ENCODE results near the gene ANGEL2.

GRCh38 chr1:213055767-213056166 lies 40.1 kb upstream of the ANGEL2 start:
- no peak for TF ChIP-seq CTCF (IDR thresholded peaks at IDR 0.05)
- no peak for TF ChIP-seq POLR2A (IDR thresholded peaks at IDR 0.05)
